Measurements from ENCODE around the gene GPR82.
"Not testable (repeated sequence)": the region's sequence is repeated elsewhere in the genome, so short reads cannot be mapped to it uniquely, and the experiment has no call there.

The GPR82 gene, protein sequence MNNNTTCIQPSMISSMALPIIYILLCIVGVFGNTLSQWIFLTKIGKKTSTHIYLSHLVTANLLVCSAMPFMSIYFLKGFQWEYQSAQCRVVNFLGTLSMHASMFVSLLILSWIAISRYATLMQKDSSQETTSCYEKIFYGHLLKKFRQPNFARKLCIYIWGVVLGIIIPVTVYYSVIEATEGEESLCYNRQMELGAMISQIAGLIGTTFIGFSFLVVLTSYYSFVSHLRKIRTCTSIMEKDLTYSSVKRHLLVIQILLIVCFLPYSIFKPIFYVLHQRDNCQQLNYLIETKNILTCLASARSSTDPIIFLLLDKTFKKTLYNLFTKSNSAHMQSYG

DNA sequence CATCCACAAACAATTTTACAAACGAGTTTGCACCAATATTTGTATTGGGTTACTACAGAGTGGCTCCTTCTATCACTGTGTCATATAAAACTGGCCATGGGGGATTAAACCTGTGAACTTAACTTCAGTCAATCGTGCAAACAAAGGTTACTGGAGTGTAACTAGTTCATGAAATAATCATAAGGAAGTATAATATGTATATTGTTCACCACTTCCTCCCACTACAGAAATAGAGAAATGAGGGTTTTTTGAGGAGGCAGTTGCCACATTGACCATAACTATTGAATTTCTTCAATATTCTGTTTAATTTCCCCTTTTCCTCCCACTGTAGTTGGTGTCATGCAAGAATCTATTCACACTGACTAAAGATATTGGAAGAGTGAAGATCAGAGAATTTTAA is at the start of gene GPR82:
Gene GPR82, plus strand, starts transcription at position 356 of the 400 bp plus-strand sequence. CDS start 2,846 bp downstream, outside the sequence.
- H3K9ac ChIP-seq (ENCODE audit: low read length) = no peak within 1 kb of the TSS
- peaks cover 19% of the 10 kb centered on the region for H3K9me3 ChIP-seq (ENCODE audit: control insufficient read depth, insufficient read depth, low read depth, low read length)
- H3K36me3 ChIP-seq (ENCODE audit: control insufficient read depth, insufficient read depth, low read length) = peaks cover 14% of the 10 kb centered on the region; the same call in 1 of the 2 replicates
- H3K4me3 ChIP-seq (ENCODE audit: low read depth, low read length) = no peak within 1 kb of the TSS
- no peak within 1 kb of the TSS for H3K27ac ChIP-seq (ENCODE audit: low read depth, low read length)
- no peaks in the 10 kb centered on the region; the same call in 1 of the 2 replicates for H3K27me3 ChIP-seq (ENCODE audit: control insufficient read depth, insufficient read depth, low read length)
- H3K4me1 ChIP-seq (ENCODE audit: control insufficient read depth, insufficient read depth, low read length) = 0 out of 2 replicates have a peak, but pooled peaks cover under 1% of the 10 kb centered on the region

DNA sequence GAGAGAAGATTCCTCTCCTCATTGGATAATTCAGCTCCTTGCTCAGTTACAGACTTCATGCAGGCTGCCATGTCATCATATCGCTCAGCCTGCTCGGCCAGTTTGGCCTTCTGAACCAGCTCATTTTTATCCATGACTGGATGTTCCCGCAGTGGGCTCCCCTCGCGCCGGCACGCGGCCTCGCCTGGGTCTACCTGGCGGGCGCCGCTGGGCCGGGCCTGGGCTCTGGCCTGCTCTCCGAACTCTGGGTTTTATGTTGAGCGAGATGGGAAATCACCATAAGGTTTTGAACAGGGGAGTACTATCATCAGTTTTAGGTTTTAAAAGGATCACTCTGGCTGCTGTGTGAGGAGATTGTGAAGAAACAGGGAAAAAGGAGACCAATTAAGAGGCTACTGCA is 47.6 kb upstream of the GPR82 start:
- H3K36me3 ChIP-seq (ENCODE audit: control insufficient read depth, insufficient read depth, low read length); H3K27ac ChIP-seq (ENCODE audit: low read depth, low read length); H3K4me3 ChIP-seq (ENCODE audit: low read depth, low read length); H3K9ac ChIP-seq (ENCODE audit: low read length); H3K27me3 ChIP-seq (ENCODE audit: control insufficient read depth, insufficient read depth, low read length); H3K4me1 ChIP-seq (ENCODE audit: control insufficient read depth, insufficient read depth, low read length); H3K9me3 ChIP-seq (ENCODE audit: control insufficient read depth, insufficient read depth, low read depth, low read length): not testable (repeated sequence)

DNA sequence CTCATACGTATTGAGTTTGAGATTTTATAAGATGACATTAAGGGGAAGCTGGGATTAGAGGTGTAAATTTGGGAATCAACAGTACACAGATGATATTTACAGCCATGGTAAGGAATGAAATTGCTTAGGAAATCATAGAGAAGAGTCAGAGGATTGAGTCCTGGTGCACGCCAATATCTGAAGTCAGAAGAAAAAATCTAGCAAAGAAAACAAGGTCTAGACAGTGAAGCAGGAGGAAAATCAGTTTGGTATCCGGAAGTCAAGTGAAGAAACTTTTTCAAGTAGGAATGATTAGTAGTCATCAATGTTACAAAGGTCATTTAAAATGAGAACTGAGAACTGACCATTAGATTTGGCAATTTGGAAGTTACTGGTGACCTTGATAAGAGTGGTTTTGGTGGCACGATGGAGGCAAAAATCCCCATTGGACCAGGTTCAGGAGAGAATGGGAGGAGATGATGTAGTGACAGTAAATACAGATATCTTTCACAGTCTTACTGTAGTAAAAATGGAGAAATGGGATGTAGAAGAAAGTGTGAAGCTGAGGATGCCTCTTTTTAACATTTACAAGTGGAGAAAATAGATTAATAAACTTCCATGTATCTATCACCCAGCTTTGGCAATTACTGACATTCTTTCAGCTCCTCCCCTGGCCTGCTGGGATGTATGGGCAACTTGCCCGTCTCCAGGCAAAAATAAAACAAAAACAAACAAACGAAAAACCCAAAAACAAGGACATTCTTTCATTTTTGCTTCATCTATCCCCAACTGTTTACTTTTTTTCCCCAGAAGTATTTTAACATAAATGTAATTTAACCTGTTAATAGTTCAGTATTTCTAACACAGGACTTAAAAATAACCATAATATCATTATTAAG is 46.6 kb upstream of the GPR82 start:
- Histone ChIP-seq H3K27me3 (ENCODE audit: control insufficient read depth, insufficient read depth, low read length) (no peaks in the 10 kb centered on the region), H3K9ac (ENCODE audit: low read length) (no peak overlapping the region), H3K4me3 (ENCODE audit: low read depth, low read length) (no peak overlapping the region), H3K27ac (ENCODE audit: low read depth, low read length) (no peak overlapping the region), H3K36me3 (ENCODE audit: control insufficient read depth, insufficient read depth, low read length) (no peaks in the 10 kb centered on the region), H3K9me3 (ENCODE audit: control insufficient read depth, insufficient read depth, low read depth, low read length) (no peaks in the 10 kb centered on the region), H3K4me1 (ENCODE audit: control insufficient read depth, insufficient read depth, low read length) (no peaks in the 10 kb centered on the region)

DNA sequence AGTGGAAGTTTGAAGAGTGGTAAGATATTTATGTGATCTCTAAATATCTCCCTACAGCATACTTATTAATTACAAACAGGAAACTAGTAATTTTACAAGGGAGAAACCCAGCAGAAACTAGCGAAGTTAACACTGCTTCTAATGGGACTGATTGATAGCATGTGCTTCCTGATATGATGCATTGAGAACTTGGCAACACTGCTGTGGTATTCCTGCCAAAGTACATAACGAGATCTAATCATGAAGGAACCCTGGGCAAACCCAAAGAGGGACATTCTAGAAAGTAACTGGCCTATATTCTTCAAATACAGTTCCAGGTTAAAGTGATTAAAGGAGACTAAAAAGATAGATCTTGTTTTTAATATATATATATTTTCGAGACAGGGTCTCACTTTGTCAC is 39.8 kb upstream of the GPR82 start:
- Histone ChIP-seq H3K36me3 (ENCODE audit: control insufficient read depth, insufficient read depth, low read length) (no peaks in the 10 kb centered on the region), H3K27me3 (ENCODE audit: control insufficient read depth, insufficient read depth, low read length) (no peaks in the 10 kb centered on the region), H3K9me3 (ENCODE audit: control insufficient read depth, insufficient read depth, low read depth, low read length) (no peaks in the 10 kb centered on the region; the same call in 1 of the 2 replicates), H3K4me1 (ENCODE audit: control insufficient read depth, insufficient read depth, low read length) (no peaks in the 10 kb centered on the region), H3K27ac (ENCODE audit: low read depth, low read length) (no peak overlapping the region), H3K4me3 (ENCODE audit: low read depth, low read length) (no peak overlapping the region), H3K9ac (ENCODE audit: low read length) (no peak overlapping the region)

DNA sequence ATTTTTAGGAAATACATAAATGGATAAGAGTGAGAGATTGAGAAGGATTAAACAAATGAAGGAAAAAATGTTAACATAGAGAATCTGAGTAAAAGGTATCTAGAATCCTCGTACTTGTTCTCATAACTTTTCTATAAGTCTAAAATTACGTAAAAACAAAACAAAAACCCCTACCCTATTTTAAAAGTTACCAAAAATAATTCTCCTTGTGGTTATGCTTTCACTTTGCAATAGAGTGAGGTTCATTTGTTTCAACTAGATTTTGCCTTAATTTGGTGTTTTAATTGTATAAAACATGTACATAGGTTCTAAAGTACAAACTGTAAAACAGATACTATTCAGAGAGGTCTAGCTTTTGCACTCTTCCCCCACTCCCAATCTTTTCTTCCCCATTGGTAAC is 39.0 kb upstream of the GPR82 start:
- Histone ChIP-seq H3K27me3 (ENCODE audit: control insufficient read depth, insufficient read depth, low read length) (no peaks in the 10 kb centered on the region), H3K4me3 (ENCODE audit: low read depth, low read length) (no peak overlapping the region), H3K27ac (ENCODE audit: low read depth, low read length) (no peak overlapping the region), H3K9ac (ENCODE audit: low read length) (no peak overlapping the region), H3K36me3 (ENCODE audit: control insufficient read depth, insufficient read depth, low read length) (no peaks in the 10 kb centered on the region), H3K9me3 (ENCODE audit: control insufficient read depth, insufficient read depth, low read depth, low read length) (no peaks in the 10 kb centered on the region; the same call in 1 of the 2 replicates), H3K4me1 (ENCODE audit: control insufficient read depth, insufficient read depth, low read length) (no peaks in the 10 kb centered on the region)

DNA sequence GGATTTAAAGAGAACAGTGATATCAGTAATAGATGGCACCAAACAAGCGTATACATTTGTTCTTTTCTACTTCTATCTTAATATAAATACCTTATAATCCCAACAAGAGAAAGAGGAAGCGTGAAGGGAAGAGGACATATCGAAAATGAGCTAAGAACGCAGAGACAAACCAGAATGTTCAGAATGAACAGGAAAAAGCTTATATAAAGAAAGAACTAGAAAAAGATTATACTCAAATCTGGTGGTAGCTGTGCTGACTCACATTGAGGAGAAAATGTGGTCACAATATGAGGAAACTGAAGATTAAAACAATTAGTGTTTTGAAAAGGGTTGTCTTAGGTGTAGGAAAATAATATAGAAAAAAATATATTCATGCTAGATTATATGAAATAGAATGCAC is 37.2 kb upstream of the GPR82 start:
- Histone ChIP-seq H3K4me3 (ENCODE audit: low read depth, low read length) (no peak overlapping the region), H3K9ac (ENCODE audit: low read length) (no peak overlapping the region), H3K27me3 (ENCODE audit: control insufficient read depth, insufficient read depth, low read length) (no peaks in the 10 kb centered on the region), H3K36me3 (ENCODE audit: control insufficient read depth, insufficient read depth, low read length) (no peaks in the 10 kb centered on the region), H3K4me1 (ENCODE audit: control insufficient read depth, insufficient read depth, low read length) (no peaks in the 10 kb centered on the region), H3K9me3 (ENCODE audit: control insufficient read depth, insufficient read depth, low read depth, low read length) (no peaks in the 10 kb centered on the region; the same call in 1 of the 2 replicates), H3K27ac (ENCODE audit: low read depth, low read length) (no peak overlapping the region)

DNA sequence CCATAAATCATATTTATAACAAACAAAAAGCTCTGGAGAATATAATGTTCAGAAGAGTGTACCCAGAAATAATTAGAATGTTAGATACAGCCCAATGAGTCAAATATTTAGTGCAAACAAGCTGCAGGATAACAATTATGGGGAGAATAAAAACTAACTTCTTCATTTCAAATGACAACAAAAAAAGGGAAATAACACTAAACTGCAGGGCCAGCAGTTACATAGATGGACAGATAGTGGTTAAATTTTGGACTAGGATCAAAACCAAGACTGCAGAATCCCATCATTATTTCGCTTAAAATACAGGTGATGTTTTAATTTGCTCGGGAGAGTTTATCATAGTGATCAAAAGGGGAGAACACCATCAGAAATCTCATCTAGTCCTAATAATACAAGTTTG is 35.8 kb upstream of the GPR82 start:
- H3K27me3 ChIP-seq (ENCODE audit: control insufficient read depth, insufficient read depth, low read length) = no peaks in the 10 kb centered on the region
- H3K27ac ChIP-seq (ENCODE audit: low read depth, low read length) = no peak overlapping the region
- no peaks in the 10 kb centered on the region for H3K4me1 ChIP-seq (ENCODE audit: control insufficient read depth, insufficient read depth, low read length)
- H3K36me3 ChIP-seq (ENCODE audit: control insufficient read depth, insufficient read depth, low read length) = no peaks in the 10 kb centered on the region
- no peaks in the 10 kb centered on the region; the same call in 1 of the 2 replicates for H3K9me3 ChIP-seq (ENCODE audit: control insufficient read depth, insufficient read depth, low read depth, low read length)
- H3K4me3 ChIP-seq (ENCODE audit: low read depth, low read length) = no peak overlapping the region
- no peak overlapping the region for H3K9ac ChIP-seq (ENCODE audit: low read length)

DNA sequence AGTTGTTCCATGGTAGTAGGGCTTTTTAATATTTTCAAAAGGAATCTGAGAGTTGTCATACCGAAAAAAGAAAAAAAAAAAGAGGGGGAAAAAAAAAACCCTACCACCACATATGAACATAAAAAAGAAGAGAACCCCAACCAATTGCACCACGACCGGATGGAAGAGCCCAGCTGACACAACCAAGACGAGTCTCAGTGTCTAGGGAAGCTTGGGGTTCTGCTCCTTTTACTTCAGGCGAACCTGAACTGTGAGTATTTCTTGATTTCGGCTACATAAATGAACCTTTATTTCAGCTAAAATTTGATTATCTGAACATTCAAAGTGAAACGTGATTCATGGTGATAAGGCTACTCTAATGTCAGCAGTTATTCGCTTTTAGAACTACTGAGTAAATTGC is 35.1 kb upstream of the GPR82 start, which contains the start of gene GPR34:
Gene GPR34, plus strand, starts transcription at position 139 of the 400 bp plus-strand sequence. CDS start 6,661 bp downstream, outside the sequence.
- H3K27me3 ChIP-seq (ENCODE audit: control insufficient read depth, insufficient read depth, low read length) = no peaks in the 10 kb centered on the region
- no peaks in the 10 kb centered on the region; the same call in 1 of the 2 replicates for H3K9me3 ChIP-seq (ENCODE audit: control insufficient read depth, insufficient read depth, low read depth, low read length)
- no peak within 1 kb of the TSS for H3K9ac ChIP-seq (ENCODE audit: low read length)
- H3K4me3 ChIP-seq (ENCODE audit: low read depth, low read length) = no peak within 1 kb of the TSS
- H3K4me1 ChIP-seq (ENCODE audit: control insufficient read depth, insufficient read depth, low read length) = no peaks in the 10 kb centered on the region
- no peaks in the 10 kb centered on the region for H3K36me3 ChIP-seq (ENCODE audit: control insufficient read depth, insufficient read depth, low read length)
- H3K27ac ChIP-seq (ENCODE audit: low read depth, low read length) = no peak within 1 kb of the TSS

DNA sequence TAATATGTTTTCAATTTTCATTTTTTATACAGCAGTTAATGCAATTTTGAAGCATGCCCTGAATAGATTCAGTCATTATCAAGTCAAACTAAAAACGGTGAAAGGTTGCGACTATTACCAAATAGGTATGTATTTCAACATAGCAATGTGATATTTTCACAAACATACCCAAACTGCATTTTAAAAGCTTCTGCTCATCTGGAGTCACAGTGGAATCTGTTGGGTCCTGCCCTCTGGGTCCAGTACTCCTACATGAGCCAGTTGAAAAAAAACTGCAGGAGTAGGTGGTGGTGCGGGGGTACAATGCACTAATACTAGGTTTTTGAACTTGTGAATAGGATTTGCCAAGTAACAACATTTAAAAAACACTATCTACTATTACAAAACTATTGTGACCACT is 34.3 kb upstream of the GPR82 start:
- Histone ChIP-seq H3K27ac (ENCODE audit: low read depth, low read length) (no peak overlapping the region), H3K27me3 (ENCODE audit: control insufficient read depth, insufficient read depth, low read length) (no peaks in the 10 kb centered on the region), H3K9me3 (ENCODE audit: control insufficient read depth, insufficient read depth, low read depth, low read length) (no peaks in the 10 kb centered on the region; the same call in 1 of the 2 replicates), H3K4me3 (ENCODE audit: low read depth, low read length) (no peak overlapping the region), H3K36me3 (ENCODE audit: control insufficient read depth, insufficient read depth, low read length) (no peaks in the 10 kb centered on the region), H3K4me1 (ENCODE audit: control insufficient read depth, insufficient read depth, low read length) (no peaks in the 10 kb centered on the region), H3K9ac (ENCODE audit: low read length) (no peak overlapping the region)

DNA sequence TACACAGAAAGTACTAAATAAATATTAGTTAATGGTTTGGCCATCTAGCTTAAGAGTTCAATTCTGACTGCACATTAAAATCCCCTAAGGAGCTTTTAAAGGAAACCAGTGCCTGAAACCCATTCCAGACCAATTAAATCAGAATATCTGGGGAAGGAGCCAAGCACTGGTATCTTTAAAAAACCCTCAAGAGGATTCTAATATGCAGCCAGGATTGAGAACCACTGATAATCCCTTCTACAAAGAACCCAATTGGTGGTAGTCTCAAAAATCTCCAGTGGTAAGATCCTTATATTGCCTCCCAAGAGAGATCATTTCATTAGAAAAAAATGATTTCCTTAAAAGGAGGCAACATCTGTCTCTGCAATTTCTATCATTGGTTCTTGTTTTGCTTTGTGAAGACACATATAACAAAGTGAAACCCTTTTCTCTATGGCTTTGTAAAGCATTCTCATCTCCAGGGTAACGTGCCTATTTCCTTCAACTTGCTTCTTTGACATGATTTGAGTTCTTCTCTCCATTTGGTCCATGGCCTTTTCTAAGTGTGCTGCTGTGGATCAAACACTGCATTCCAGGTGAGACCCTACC is 31.7 kb upstream of the GPR82 start:
- Histone ChIP-seq H3K4me1 (ENCODE audit: control insufficient read depth, insufficient read depth, low read length) (no peaks in the 10 kb centered on the region), H3K9me3 (ENCODE audit: control insufficient read depth, insufficient read depth, low read depth, low read length) (no peaks in the 10 kb centered on the region; the same call in 1 of the 2 replicates), H3K4me3 (ENCODE audit: low read depth, low read length) (no peak overlapping the region), H3K27me3 (ENCODE audit: control insufficient read depth, insufficient read depth, low read length) (no peaks in the 10 kb centered on the region), H3K9ac (ENCODE audit: low read length) (no peak overlapping the region), H3K27ac (ENCODE audit: low read depth, low read length) (no peak overlapping the region), H3K36me3 (ENCODE audit: control insufficient read depth, insufficient read depth, low read length) (no peaks in the 10 kb centered on the region)
